NCI-H345 (cell line): ENCODE measurements around the gene ITGB8.

Experiments used
- DNase-seq: peaks from one replicate; lab custom pipeline; 2025; lab: John Stamatoyannopoulos, UW

Gene ITGB8

GRCh38 chr7:20310301-20310700 is 20.4 kb upstream of the ITGB8 start:
- no peak for DNase-seq

GRCh38 chr7:20310963-20311742 is 19.5 kb upstream of the ITGB8 start:
- peak; percentile 50 for DNase-seq

- DNase-seq, result no peak
Observed at GRCh38 chr7:20311743-20312042, 19.0 kb upstream of the ITGB8 start.

- DNase-seq, result no peak
Observed at GRCh38 chr7:20312562-20312961, 18.1 kb upstream of the ITGB8 start.

GRCh38 chr7:20313626-20314025 is 17.1 kb upstream of the ITGB8 start:
- no peak for DNase-seq

GRCh38 chr7:20314198-20314597 is 16.5 kb upstream of the ITGB8 start:
- DNase-seq, result no peak

- DNase-seq, result no peak
Observed at GRCh38 chr7:20316706-20317105, 14.0 kb upstream of the ITGB8 start.

- DNase-seq, result no peak
Observed at GRCh38 chr7:20317413-20317812, 13.3 kb upstream of the ITGB8 start.

- DNase-seq, result no peak
Observed at GRCh38 chr7:20318933-20319332, 11.8 kb upstream of the ITGB8 start.

GRCh38 chr7:20320322-20320721 is 10.4 kb upstream of the ITGB8 start:
- DNase-seq, result no peak

GRCh38 chr7:20320786-20321185 is 9.9 kb upstream of the ITGB8 start:
- DNase-seq, result no peak

- no peak for DNase-seq
Observed at GRCh38 chr7:20323595-20323994, 7.1 kb upstream of the ITGB8 start.

- no peak for DNase-seq
Observed at GRCh38 chr7:20326342-20326741, 4.4 kb upstream of the ITGB8 start.

- no peak for DNase-seq
Observed at GRCh38 chr7:20327055-20327454, 3.6 kb upstream of the ITGB8 start.

GRCh38 chr7:20328027-20328426 is 2.7 kb upstream of the ITGB8 start:
- no peak for DNase-seq

GRCh38 chr7:20328692-20329091 is 2.0 kb upstream of the ITGB8 start:
- DNase-seq, result no peak

- DNase-seq, result peak; percentile 82
Observed at GRCh38 chr7:20329389-20330238, 1.1 kb upstream of the ITGB8 start.

GRCh38 chr7:20330928-20331909 is 519 bp downstream of the ITGB8 start:
- DNase-seq, result peak; percentile 82

GRCh38 chr7:20331910-20332813 is 1.5 kb downstream of the ITGB8 start:
- peak; percentile 50 for DNase-seq

- DNase-seq, result no peak
Observed at GRCh38 chr7:20338285-20338684, 7.6 kb downstream of the ITGB8 start.

- DNase-seq, result peak; percentile 17
Observed at GRCh38 chr7:20340839-20341238, 10.1 kb downstream of the ITGB8 start.
